HCT116 (cell line): ENCODE data around the gene PAX7. TPM values are rescaled to one million over a fixed set of nuclear protein-coding genes. Genes with fewer than 3 reads are reported as not detected.

Experiments used
- ATAC-seq: fragments of 200-7000 bp; cut with Tn5 transposase; 2 replicates; pipeline ENCODE4 v1.9.1; 2020; ENCODE audit warnings: mild to moderate bottlenecking, moderate library complexity
- BruUV-seq: library from RNA; stranded (reverse); fragments of 400-500 nt; replicated peaks from 2 replicates; lab custom pipeline; 2021; lab: Mats Ljungman, UMichigan
- CTCF ChIA-PET: fragments of 300-600 bp; sonication (Branson Sonifier 250); formaldehyde crosslinking; loops from one replicate; lab custom pipeline; 2021; ENCODE audit warnings: antibody characterized with exemption; lab: Charles Lee
- POLR2A ChIA-PET: fragments of 300-600, 350-600 bp; sonication (Branson Sonifier 250); formaldehyde crosslinking; loops from one replicate; lab custom pipeline; 2021; ENCODE audit warnings: antibody characterized with exemption; lab: Charles Lee
- RAD21 ChIA-PET, 2 experiments: fragments of 300-600 bp; sonication (Branson Sonifier 250); formaldehyde crosslinking; loops; one replicate each; lab custom pipeline; 2023; ENCODE audit warnings: low total read pairs in 2 of 2; ENCODE audit not compliant: uncharacterized antibody in 2 of 2, unreplicated experiment in 2 of 2, low non-redundant PET in 1 of 2; lab: Charles Lee
- DNase-seq: peaks from one replicate; pipeline ENCODE4 v3.0.0-alpha.2; 2010; ENCODE audit warnings: low read depth, low spot score
- H2AFZ ChIP-seq: fragments of 200-600 bp; shearing (Covaris generic), sonication (generic); 2 replicates; pipeline ENCODE4 v1.6.1; 2017; ENCODE audit warnings: low read depth, mixed run types, mixed read lengths, antibody characterized with exemption, low read length; ENCODE audit not compliant: poor library complexity, severe bottlenecking
- H3K27ac ChIP-seq: 2 replicates; pipeline ENCODE4 v1.5.1; 2012; ENCODE audit warnings: low read depth, low read length
- H3K27me3 ChIP-seq: fragments of 200-600 bp; sonication (generic); 2 replicates; pipeline ENCODE4 v1.6.1; 2016; ENCODE audit warnings: mixed run types, low read length, mixed read lengths; ENCODE audit not compliant: insufficient read depth
- H3K36me3 ChIP-seq, 2 experiments: fragments of 200-500 bp in 1 of 2; fragments of 200-600 bp in 1 of 2; sonication (Bioruptor generic) in 1 of 2; sonication (generic) in 1 of 2; 2 replicates each; pipeline versions ENCODE4 v1.5.1 to v1.6.1; 2014 to 2016; ENCODE audit warnings: low read length in 2 of 2, inconsistent platforms in 1 of 2, mixed read lengths in 1 of 2, mixed run types in 1 of 2; ENCODE audit not compliant: insufficient read depth in 2 of 2, control insufficient read depth in 1 of 2
- H3K4me1 ChIP-seq, 2 experiments: fragments of 200-600 bp in 1 of 2; sonication (generic) in 1 of 2; 2 replicates each; pipeline versions ENCODE4 v1.5.1 to v1.6.1; 2012 to 2017; ENCODE audit warnings: low read length in 2 of 2, inconsistent platforms in 1 of 2, mild to moderate bottlenecking in 1 of 2, mixed read lengths in 1 of 2, mixed run types in 1 of 2, moderate library complexity in 1 of 2; ENCODE audit not compliant: insufficient read depth in 2 of 2, control insufficient read depth in 1 of 2
- H3K4me2 ChIP-seq: fragments of 200-600 bp; sonication (generic); 2 replicates; pipeline ENCODE4 v1.6.1; 2017; ENCODE audit warnings: mixed run types, low read length, mixed read lengths
- H3K4me3 ChIP-seq, 2 experiments: fragments of 200-600 bp in 1 of 2; sonication (generic) in 1 of 2; replicated peaks in 1 of 2; 2 replicates each; pipeline ENCODE4 v1.5.1; 2011 to 2016; ENCODE audit warnings: low read length in 2 of 2, control low read depth in 1 of 2, low read depth in 1 of 2, mild to moderate bottlenecking in 1 of 2, mixed read lengths in 1 of 2, mixed run types in 1 of 2
- H3K79me2 ChIP-seq: fragments of 200-600 bp; sonication (generic); 2 replicates; pipeline ENCODE4 v1.6.1; 2017; ENCODE audit warnings: mild to moderate bottlenecking, mixed run types, low read length, moderate library complexity, mixed read lengths; ENCODE audit not compliant: insufficient read depth
- H3K9ac ChIP-seq: fragments of 200-600 bp; sonication (generic); 2 replicates; pipeline ENCODE4 v1.6.1; 2016; ENCODE audit warnings: low read length, mixed read lengths
- H3K9me2 ChIP-seq: fragments of 200-600 bp; sonication (generic), shearing (Covaris generic); 2 replicates; pipeline ENCODE4 v1.6.1; 2017; ENCODE audit warnings: mixed run types, mild to moderate bottlenecking, moderate library complexity; ENCODE audit not compliant: insufficient read depth
- H3K9me3 ChIP-seq, 2 experiments: fragments of 200-500 bp in 1 of 2; fragments of 200-600 bp in 1 of 2; sonication (Bioruptor generic) in 1 of 2; sonication (generic) in 1 of 2; 2 replicates each; pipeline ENCODE4 v1.6.1; 2014 to 2017; ENCODE audit warnings: low read length in 2 of 2, mixed read lengths in 2 of 2, inconsistent platforms in 1 of 2, low read depth in 1 of 2, mild to moderate bottlenecking in 1 of 2, mixed run types in 1 of 2, moderate library complexity in 1 of 2; ENCODE audit not compliant: control insufficient read depth in 1 of 2, insufficient read depth in 1 of 2
- H4K20me1 ChIP-seq: fragments of 200-600 bp; sonication (generic), shearing (Covaris generic); 2 replicates; pipeline ENCODE4 v1.6.1; 2017; ENCODE audit warnings: mixed run types, mild to moderate bottlenecking, moderate library complexity; ENCODE audit not compliant: insufficient read depth
- CEBPB ChIP-seq: IDR thresholded peaks from 2 replicates; pipeline ENCODE4 v1.6.1; 2012; ENCODE audit warnings: low read depth
- EGR1 ChIP-seq: IDR thresholded peaks from 2 replicates; pipeline ENCODE4 v1.6.1; 2012; ENCODE audit warnings: low read depth
- ELF1 ChIP-seq: IDR thresholded peaks from 2 replicates; pipeline ENCODE4 v1.6.1; 2012; ENCODE audit warnings: low read depth, borderline replicate concordance
- EZH2 ChIP-seq: fragments of 200-600 bp; sonication (generic); IDR thresholded peaks from 2 replicates; pipeline ENCODE4 v1.6.1; 2017; ENCODE audit warnings: antibody characterized with exemption, mixed run types
- EZH2phosphoT487 ChIP-seq: fragments of 200-600 bp; IDR thresholded peaks from 2 replicates; pipeline ENCODE4 v1.6.1; 2018; ENCODE audit warnings: antibody characterized with exemption, borderline replicate concordance
- JUND ChIP-seq: IDR thresholded peaks from 2 replicates; pipeline ENCODE4 v1.6.1; 2012
- POLR2A ChIP-seq: IDR thresholded peaks from 2 replicates; pipeline ENCODE4 v1.7.0; 2011; ENCODE audit warnings: borderline replicate concordance; ENCODE audit not compliant: insufficient read depth, insufficient read length; ENCODE audit errors: extremely low read depth
- SIN3A ChIP-seq: IDR thresholded peaks from 2 replicates; pipeline ENCODE4 v1.6.1; 2012; ENCODE audit warnings: low read depth
- SP1 ChIP-seq: IDR thresholded peaks from 2 replicates; pipeline ENCODE4 v1.6.1; 2012; ENCODE audit warnings: low read depth
- TCF7L2 ChIP-seq: IDR thresholded peaks from 2 replicates; pipeline ENCODE4 v1.7.0; 2011; ENCODE audit warnings: borderline replicate concordance, inconsistent platforms; ENCODE audit not compliant: insufficient read depth, insufficient read length; ENCODE audit errors: extremely low read depth
- ZNF274 ChIP-seq: fragments of 200-500 bp; sonication (Bioruptor generic); IDR thresholded peaks from 2 replicates; pipeline ENCODE4 v1.6.1; 2014; ENCODE audit warnings: mild to moderate bottlenecking, low read depth, low read length, inconsistent platforms
- intact Hi-C: fragments of 100-400 bp; cut with micrococcal nuclease; formaldehyde crosslinking; loops from 2 replicates; pipeline ENCODE4 v1.10.0; 2022
- total RNA-seq: library from RNA; stranded (reverse); gene quantifications from one replicate; pipeline ENCODE4 v1.2.1, GENCODE V29; 2021; ENCODE audit not compliant: unreplicated experiment
- TF ChIP-seq, protein P1 (sequence below): IDR thresholded peaks from 2 replicates; pipeline ENCODE4 v1.6.1; 2012
- TF ChIP-seq, protein P2 (sequence below), 3 experiments: fragments of 200-600 bp in 1 of 3; sonication (generic) in 1 of 3; IDR thresholded peaks in 2 of 3; conservative IDR thresholded peaks in 1 of 3; 2 replicates each; pipeline ENCODE4 v1.5.1; 2012 to 2017; ENCODE audit warnings: low read depth in 2 of 3, low read length in 2 of 3, antibody characterized with exemption in 1 of 3, borderline replicate concordance in 1 of 3, control low read depth in 1 of 3, mild to moderate bottlenecking in 1 of 3, mixed read lengths in 1 of 3, mixed run types in 1 of 3, moderate library complexity in 1 of 3; ENCODE audit not compliant: insufficient read depth in 1 of 3
- TF ChIP-seq, protein P3 (sequence below): IDR thresholded peaks from 2 replicates; pipeline ENCODE4 v1.6.1; 2012; ENCODE audit warnings: low read depth

The PAX7 gene
- total RNA-seq, 1 experiment from 2014 or later = not detected

DNA sequence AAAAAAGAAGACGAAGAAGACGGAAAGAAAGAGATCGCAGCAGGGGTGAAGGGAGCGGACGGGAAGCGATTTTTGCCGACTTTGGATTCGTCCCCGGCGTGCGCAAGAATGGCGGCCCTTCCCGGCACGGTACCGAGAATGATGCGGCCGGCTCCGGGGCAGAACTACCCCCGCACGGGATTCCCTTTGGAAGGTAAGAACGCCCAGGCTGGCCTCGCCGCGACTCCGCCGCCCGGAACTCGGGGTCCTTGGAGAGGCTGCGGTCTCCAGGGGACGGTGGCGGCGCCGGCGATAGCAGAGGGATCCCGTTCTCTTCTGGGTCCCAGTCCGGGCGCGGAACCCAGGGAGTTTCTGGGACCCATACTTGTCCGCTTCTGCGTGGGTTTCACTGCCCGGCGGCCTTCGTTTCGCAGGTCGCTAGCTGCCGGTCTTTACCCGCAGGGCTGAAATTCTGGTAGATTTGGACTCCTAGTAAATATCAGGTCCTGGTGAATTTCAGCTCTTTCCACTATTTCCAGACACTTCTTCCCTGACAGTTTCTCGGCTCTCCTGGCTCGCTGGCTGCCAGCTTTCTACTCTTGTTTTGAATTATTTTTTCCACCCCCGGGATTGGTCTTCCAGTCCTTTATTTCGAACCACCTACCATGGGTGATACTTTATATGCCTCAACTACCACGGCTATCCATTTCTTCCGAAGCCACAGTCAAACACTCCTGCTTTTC is 1.0 kb downstream of the PAX7 start:
- TF ChIP-seq EGR1 (no peak), JUND (no peak)
- TF ChIP-seq, protein P1, sequence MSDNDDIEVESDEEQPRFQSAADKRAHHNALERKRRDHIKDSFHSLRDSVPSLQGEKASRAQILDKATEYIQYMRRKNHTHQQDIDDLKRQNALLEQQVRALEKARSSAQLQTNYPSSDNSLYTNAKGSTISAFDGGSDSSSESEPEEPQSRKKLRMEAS = no peak
- Histone ChIP-seq H3K36me3 (no peaks in the 10 kb centered on the region), H3K9ac (no peak overlapping the region), H3K9me3 (no peaks in the 10 kb centered on the region), H4K20me1 (no peaks in the 10 kb centered on the region), H3K4me3 (no peak overlapping the region), H3K79me2 (no peaks in the 10 kb centered on the region), H3K27me3 (peaks cover 24% of the 10 kb centered on the region), H3K4me1 (no peaks in the 10 kb centered on the region), H3K4me2 (no peak overlapping the region), H2AFZ (no peak overlapping the region), H3K27ac (no peak overlapping the region), H3K9me2 (no peaks in the 10 kb centered on the region)
- CTCF ChIA-PET = no interaction called here
- POLR2A ChIA-PET = no interaction called here
- intact Hi-C loops = no loop called here
- ATAC-seq = no peak
- DNase-seq = no peak
- BruUV-seq = no TSS peak
- RAD21 ChIA-PET = no interaction called here

DNA sequence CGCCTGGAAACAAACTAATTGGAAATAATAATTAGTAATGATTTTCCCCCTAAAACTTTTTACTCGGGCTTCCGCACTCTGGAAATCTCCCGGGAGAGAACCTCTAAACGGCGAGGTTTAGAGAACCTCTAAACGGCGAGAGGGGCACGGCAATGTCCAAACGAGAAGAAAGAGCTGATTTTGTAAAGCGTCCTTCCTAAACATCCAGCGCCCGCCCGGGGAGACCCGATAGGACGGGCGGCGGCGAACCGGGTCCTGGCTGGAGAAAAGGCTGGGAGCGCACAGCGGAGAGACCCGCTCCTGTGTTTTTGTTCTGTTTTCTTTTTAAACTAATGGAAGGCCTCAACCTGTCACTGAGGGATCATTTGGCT is 1.6 kb downstream of the PAX7 start:
- H2AFZ ChIP-seq = no peak overlapping the region
- H3K9me2 ChIP-seq = no peaks in the 10 kb centered on the region
- H3K9me3 ChIP-seq = no peaks in the 10 kb centered on the region
- CTCF ChIA-PET = no interaction called here
- H4K20me1 ChIP-seq = no peaks in the 10 kb centered on the region
- no peak overlapping the region for H3K4me2 ChIP-seq
- H3K4me1 ChIP-seq = no peaks in the 10 kb centered on the region
- POLR2A ChIA-PET = no interaction called here
- H3K27me3 ChIP-seq = peaks cover 27% of the 10 kb centered on the region
- RAD21 ChIA-PET = no interaction called here
- intact Hi-C loops = no loop called here
- BruUV-seq = no TSS peak
- H3K4me3 ChIP-seq = no peak overlapping the region
- no peak for ATAC-seq
- no peaks in the 10 kb centered on the region for H3K79me2 ChIP-seq
- H3K27ac ChIP-seq = no peak overlapping the region
- H3K36me3 ChIP-seq = no peaks in the 10 kb centered on the region
- no peak overlapping the region for H3K9ac ChIP-seq
- DNase-seq = no peak
- no peak for TF ChIP-seq ELF1
- no peak for TF ChIP-seq EZH2phosphoT487
- TF ChIP-seq, protein P2, sequence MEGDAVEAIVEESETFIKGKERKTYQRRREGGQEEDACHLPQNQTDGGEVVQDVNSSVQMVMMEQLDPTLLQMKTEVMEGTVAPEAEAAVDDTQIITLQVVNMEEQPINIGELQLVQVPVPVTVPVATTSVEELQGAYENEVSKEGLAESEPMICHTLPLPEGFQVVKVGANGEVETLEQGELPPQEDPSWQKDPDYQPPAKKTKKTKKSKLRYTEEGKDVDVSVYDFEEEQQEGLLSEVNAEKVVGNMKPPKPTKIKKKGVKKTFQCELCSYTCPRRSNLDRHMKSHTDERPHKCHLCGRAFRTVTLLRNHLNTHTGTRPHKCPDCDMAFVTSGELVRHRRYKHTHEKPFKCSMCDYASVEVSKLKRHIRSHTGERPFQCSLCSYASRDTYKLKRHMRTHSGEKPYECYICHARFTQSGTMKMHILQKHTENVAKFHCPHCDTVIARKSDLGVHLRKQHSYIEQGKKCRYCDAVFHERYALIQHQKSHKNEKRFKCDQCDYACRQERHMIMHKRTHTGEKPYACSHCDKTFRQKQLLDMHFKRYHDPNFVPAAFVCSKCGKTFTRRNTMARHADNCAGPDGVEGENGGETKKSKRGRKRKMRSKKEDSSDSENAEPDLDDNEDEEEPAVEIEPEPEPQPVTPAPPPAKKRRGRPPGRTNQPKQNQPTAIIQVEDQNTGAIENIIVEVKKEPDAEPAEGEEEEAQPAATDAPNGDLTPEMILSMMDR (IDR thresholded peaks at IDR 0.05 in 2 of 3, conservative IDR thresholded peaks at IDR 0.05 in 1 of 3; ENCODE audit: borderline replicate concordance in 1 of 3, insufficient read depth in 1 of 3, low read depth in 2 of 3, low read length in 2 of 3) = no peak
- no peak for TF ChIP-seq CEBPB
- TF ChIP-seq, protein P1 = no peak
- no peak for TF ChIP-seq SP1
- no peak for TF ChIP-seq SIN3A
- TF ChIP-seq TCF7L2 = no peak
- no peak for TF ChIP-seq ZNF274
- TF ChIP-seq, protein P3, sequence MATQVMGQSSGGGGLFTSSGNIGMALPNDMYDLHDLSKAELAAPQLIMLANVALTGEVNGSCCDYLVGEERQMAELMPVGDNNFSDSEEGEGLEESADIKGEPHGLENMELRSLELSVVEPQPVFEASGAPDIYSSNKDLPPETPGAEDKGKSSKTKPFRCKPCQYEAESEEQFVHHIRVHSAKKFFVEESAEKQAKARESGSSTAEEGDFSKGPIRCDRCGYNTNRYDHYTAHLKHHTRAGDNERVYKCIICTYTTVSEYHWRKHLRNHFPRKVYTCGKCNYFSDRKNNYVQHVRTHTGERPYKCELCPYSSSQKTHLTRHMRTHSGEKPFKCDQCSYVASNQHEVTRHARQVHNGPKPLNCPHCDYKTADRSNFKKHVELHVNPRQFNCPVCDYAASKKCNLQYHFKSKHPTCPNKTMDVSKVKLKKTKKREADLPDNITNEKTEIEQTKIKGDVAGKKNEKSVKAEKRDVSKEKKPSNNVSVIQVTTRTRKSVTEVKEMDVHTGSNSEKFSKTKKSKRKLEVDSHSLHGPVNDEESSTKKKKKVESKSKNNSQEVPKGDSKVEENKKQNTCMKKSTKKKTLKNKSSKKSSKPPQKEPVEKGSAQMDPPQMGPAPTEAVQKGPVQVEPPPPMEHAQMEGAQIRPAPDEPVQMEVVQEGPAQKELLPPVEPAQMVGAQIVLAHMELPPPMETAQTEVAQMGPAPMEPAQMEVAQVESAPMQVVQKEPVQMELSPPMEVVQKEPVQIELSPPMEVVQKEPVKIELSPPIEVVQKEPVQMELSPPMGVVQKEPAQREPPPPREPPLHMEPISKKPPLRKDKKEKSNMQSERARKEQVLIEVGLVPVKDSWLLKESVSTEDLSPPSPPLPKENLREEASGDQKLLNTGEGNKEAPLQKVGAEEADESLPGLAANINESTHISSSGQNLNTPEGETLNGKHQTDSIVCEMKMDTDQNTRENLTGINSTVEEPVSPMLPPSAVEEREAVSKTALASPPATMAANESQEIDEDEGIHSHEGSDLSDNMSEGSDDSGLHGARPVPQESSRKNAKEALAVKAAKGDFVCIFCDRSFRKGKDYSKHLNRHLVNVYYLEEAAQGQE = no peak
- TF ChIP-seq POLR2A = no peak
- no peak for TF ChIP-seq EZH2
- no peak for TF ChIP-seq EGR1
- no peak for TF ChIP-seq JUND
